ENCODE data around the gene ALCAM.

DNA sequence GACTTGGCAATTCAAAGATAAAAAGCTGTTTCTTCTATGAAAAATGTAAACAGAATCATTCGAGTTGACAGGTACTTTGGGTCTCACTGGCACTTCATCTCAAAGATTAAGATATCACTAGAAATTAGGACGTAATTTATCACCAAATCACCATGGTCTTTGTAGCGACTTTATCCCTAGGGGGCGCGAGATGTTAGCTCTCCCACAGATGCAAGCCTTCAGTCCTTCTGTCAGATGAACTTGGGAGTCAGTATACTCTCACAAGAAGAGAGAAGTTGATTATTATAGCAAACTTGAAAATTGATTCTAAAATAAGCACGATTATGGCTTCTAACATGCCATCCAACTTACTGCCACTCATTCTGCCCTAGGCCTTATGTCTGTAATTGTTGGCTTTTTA is 150.3 kb downstream of the ALCAM start:
- TF ChIP-seq, protein P1, sequence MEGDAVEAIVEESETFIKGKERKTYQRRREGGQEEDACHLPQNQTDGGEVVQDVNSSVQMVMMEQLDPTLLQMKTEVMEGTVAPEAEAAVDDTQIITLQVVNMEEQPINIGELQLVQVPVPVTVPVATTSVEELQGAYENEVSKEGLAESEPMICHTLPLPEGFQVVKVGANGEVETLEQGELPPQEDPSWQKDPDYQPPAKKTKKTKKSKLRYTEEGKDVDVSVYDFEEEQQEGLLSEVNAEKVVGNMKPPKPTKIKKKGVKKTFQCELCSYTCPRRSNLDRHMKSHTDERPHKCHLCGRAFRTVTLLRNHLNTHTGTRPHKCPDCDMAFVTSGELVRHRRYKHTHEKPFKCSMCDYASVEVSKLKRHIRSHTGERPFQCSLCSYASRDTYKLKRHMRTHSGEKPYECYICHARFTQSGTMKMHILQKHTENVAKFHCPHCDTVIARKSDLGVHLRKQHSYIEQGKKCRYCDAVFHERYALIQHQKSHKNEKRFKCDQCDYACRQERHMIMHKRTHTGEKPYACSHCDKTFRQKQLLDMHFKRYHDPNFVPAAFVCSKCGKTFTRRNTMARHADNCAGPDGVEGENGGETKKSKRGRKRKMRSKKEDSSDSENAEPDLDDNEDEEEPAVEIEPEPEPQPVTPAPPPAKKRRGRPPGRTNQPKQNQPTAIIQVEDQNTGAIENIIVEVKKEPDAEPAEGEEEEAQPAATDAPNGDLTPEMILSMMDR (IDR thresholded peaks at IDR 0.05), result peak; percentile 45
- TF ChIP-seq EZH2 (IDR thresholded peaks at IDR 0.05), result no peak
